ENCODE data around the gene GJB5.

GRCh38 chr1:34796990-34797389 lies 42.1 kb downstream of the GJB5 start:
- TF ChIP-seq CTCF (IDR thresholded peaks at IDR 0.05) (no peak), POLR2A (IDR thresholded peaks at IDR 0.05) (no peak), EP300 (IDR thresholded peaks at IDR 0.05) (no peak), POLR2AphosphoS5 (IDR thresholded peaks at IDR 0.05) (no peak)
